AG08396 (cell line): ENCODE results near the gene NPAS4.
"Not testable (repeated sequence)": the region's sequence is repeated elsewhere in the genome, so short reads cannot be mapped to it uniquely, and the experiment has no call there.

Experiments used
- DNase-seq: peaks from one replicate; pipeline ENCODE4 v3.0.0; 2012; ENCODE audit warnings: low spot score, mixed read lengths

Gene NPAS4

GRCh38 chr11:66420671-66421476 is at the start of gene NPAS4:
NPAS4 (plus strand) TSS chr11:66421035; CDS start chr11:66421180, 145 bp downstream.
- DNase-seq = no peak

GRCh38 chr11:66371627-66372415 is 49.0 kb upstream of the NPAS4 start, which contains the start of gene SLC29A2:
SLC29A2 (minus strand) TSS chr11:66371760; CDS start chr11:66371591, 169 bp downstream.
- peak; percentile 33 for DNase-seq

- no peak for DNase-seq
These were observed 47.6 kb upstream of the NPAS4 start for GRCh38 chr11:66373265-66373664.

GRCh38 chr11:66373690-66374287 is 47.0 kb upstream of the NPAS4 start:
- not testable (repeated sequence) for DNase-seq

- DNase-seq = not testable (repeated sequence)
These were observed 40.6 kb upstream of the NPAS4 start for GRCh38 chr11:66380264-66380663.

GRCh38 chr11:66384316-66384715 is 36.5 kb upstream of the NPAS4 start:
- not testable (repeated sequence) for DNase-seq

GRCh38 chr11:66386171-66387069 is 34.4 kb upstream of the NPAS4 start:
- peak; percentile 74 for DNase-seq

GRCh38 chr11:66388780-66389386 is 32.0 kb upstream of the NPAS4 start:
- DNase-seq = peak; percentile 67

GRCh38 chr11:66391322-66391721 is 29.5 kb upstream of the NPAS4 start:
- DNase-seq = no peak

- no peak for DNase-seq
These were observed 26.9 kb upstream of the NPAS4 start for GRCh38 chr11:66393954-66394353.

GRCh38 chr11:66407651-66408050 is 13.2 kb upstream of the NPAS4 start:
- no peak for DNase-seq

GRCh38 chr11:66408488-66409214 is 12.2 kb upstream of the NPAS4 start:
- peak; percentile 99 for DNase-seq

- DNase-seq = no peak
These were observed 11.6 kb upstream of the NPAS4 start for GRCh38 chr11:66409226-66409625.

- DNase-seq = no peak
These were observed 10.6 kb upstream of the NPAS4 start for GRCh38 chr11:66410191-66410590.

GRCh38 chr11:66411323-66411722 is 9.5 kb upstream of the NPAS4 start:
- no peak for DNase-seq

- no peak for DNase-seq
These were observed 8.7 kb upstream of the NPAS4 start for GRCh38 chr11:66412110-66412509.

- DNase-seq = no peak
These were observed 7.7 kb upstream of the NPAS4 start for GRCh38 chr11:66413167-66413566.

- DNase-seq = no peak
These were observed 6.5 kb upstream of the NPAS4 start for GRCh38 chr11:66414120-66414934.

- DNase-seq = no peak
These were observed 5.4 kb upstream of the NPAS4 start for GRCh38 chr11:66415423-66415822.

GRCh38 chr11:66417000-66417399 is 3.8 kb upstream of the NPAS4 start:
- no peak for DNase-seq
